Measurements from ENCODE around the gene DAG1. TPM values are rescaled to one million over a fixed set of nuclear protein-coding genes. Genes with fewer than 3 reads are reported as not detected.

DAG1 gene
- total RNA-seq, 2 donors from 2014 or later: 86.7 to 213 TPM

DNA sequence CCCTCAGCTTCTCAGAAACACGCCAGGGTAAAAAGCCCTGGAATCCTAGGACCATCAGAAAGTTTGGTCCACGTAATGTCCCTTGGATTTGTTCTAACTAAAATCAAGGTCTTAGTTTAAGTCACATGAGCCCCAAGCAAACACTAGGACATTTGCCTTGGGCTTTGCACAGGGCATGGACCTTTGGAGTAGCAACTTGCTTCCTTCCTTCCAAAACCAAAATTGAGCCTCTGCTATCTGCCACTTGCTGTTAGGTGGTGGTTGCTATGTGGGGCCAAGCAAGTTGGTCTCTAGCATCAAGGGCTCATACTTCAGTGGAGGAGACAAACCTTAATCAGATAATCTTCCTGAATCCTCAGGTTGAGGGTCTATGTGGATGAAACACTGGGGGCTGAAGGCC lies 4.0 kb upstream of the DAG1 start:
- 100% methylated on average over 2 of the region's 2 CpGs for WGBS
- no peaks in the 10 kb centered on the region for H3K27me3 ChIP-seq (replicated peaks; ENCODE audit: insufficient read depth)
- H3K4me1 ChIP-seq (replicated peaks): peaks cover 8% of the 10 kb centered on the region
- TF ChIP-seq, protein P1, sequence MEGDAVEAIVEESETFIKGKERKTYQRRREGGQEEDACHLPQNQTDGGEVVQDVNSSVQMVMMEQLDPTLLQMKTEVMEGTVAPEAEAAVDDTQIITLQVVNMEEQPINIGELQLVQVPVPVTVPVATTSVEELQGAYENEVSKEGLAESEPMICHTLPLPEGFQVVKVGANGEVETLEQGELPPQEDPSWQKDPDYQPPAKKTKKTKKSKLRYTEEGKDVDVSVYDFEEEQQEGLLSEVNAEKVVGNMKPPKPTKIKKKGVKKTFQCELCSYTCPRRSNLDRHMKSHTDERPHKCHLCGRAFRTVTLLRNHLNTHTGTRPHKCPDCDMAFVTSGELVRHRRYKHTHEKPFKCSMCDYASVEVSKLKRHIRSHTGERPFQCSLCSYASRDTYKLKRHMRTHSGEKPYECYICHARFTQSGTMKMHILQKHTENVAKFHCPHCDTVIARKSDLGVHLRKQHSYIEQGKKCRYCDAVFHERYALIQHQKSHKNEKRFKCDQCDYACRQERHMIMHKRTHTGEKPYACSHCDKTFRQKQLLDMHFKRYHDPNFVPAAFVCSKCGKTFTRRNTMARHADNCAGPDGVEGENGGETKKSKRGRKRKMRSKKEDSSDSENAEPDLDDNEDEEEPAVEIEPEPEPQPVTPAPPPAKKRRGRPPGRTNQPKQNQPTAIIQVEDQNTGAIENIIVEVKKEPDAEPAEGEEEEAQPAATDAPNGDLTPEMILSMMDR (IDR thresholded peaks at IDR 0.05): no peak
- TF ChIP-seq POLR2A (IDR thresholded peaks at IDR 0.05): no peak
- TF ChIP-seq POLR2AphosphoS5 (IDR thresholded peaks at IDR 0.05): no peak
- no peak overlapping the region for H3K27ac ChIP-seq
- no peaks in the 10 kb centered on the region for H3K9me3 ChIP-seq
- intact Hi-C loops (cut with DNase I): loop anchor here (5.0 kb wide), 1 partner anchor 54 kb away; the partner anchor contains the start of genes RHOA and TCTA
- DNase-seq (ENCODE audit: low spot score): no peak
- no peak overlapping the region for H3K4me3 ChIP-seq
- no peaks in the 10 kb centered on the region for H3K36me3 ChIP-seq

DNA sequence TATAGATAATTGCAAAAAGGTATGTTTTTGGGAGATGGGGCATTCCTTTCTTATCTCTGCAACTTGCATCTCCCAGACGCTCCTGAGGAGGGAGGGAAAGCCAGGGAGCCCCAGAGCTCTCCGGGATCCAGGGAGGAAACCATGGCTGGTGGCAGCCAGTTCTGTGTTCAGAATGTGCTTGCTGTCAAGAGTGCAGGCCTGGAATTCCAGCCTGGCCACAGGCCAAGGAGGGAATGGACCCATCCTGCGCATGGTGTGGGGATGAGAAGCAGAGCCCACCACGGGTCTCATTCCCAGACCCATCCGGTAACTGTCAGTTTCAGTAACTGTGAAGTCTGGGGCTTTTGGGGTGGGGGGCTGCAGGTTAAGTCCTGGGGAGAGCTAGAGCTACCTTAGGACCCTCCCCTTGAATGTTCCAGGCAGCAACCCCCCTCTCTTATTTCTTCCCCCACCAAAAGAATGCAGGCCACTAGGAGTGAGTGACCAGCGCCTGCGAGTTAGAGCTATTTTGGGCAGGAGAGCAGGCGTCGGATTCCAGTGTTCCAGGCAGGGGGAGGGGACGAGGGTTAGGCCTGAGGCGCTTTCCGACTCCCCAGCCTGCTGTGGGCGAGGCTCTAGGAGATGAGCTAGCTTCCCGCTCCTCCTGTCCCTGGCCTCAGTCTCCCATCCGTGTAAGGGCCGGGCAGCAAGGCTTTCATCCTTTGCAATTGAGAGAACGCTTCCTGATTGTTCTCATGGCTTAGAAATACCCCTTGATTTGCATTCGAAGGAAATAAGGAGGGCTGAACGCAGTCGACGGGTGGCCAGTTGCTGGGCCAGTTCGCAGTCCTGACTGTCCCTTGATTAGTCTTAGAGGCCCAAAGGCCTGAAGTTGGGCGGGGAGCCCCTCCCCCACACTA lies 781 bp upstream of the DAG1 start:
- peak; percentile 57 for DNase-seq (ENCODE audit: low spot score)
- WGBS: 7% methylated on average over 22 of the region's 23 CpGs

DNA sequence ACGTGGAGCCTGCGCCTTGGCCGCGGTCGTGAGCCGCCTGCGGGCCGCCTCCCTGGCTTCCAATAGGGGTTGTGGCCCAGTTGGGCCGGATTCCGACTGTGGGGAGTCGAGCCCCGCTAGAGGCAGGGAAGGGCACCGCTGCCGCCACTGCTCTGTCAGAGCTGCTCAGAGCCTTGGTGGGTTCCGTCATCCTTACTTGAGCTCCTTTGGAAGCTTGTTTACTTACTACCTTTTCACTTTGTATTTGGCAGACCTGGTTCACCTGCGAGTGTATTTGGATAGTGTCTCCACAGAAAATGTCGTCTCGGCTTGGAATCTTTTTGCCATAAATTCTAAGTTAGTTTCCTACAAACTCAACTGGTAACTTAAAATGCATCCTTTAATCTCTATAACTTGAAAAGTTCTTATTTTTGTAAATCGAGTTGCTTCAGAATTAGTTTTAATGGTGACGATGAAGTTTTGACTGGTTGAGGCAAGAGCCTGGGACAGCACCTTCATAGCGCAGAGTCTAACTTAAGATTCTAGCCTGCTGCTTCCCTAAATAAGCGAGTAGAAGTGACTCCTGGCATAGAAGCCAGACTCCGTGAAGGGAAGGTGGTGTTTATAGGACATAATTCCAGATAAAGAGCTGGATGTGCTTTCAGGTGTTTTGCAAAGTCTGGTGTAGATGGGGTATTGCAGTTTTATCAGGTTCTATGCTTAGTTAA lies 800 bp downstream of the DAG1 start:
- Histone ChIP-seq H3K4me1 (replicated peaks) (peaks cover 18% of the 10 kb centered on the region), H3K27me3 (replicated peaks; ENCODE audit: insufficient read depth) (no peaks in the 10 kb centered on the region), H3K27ac (peak overlapping the region; percentile 95 to 98), H3K4me3 (peak overlapping the region; percentile 78 to 82), H3K36me3 (no peaks in the 10 kb centered on the region), H3K9me3 (no peaks in the 10 kb centered on the region)
- intact Hi-C loops (cut with DNase I): loop anchor here (2.0 kb wide), 1 partner anchor 68 kb away; no protein-coding TSS in a partner anchor
- WGBS: 1% methylated on average over 23 of the region's 23 CpGs
- DNase-seq (ENCODE audit: low spot score): no peak
- TF ChIP-seq, protein P1 (IDR thresholded peaks at IDR 0.05): peak in 1 of 4 experiments; percentile 24
- TF ChIP-seq POLR2A (IDR thresholded peaks at IDR 0.05): no peak

More for the DNA sequence above, 781 bp upstream of the DAG1 start:
- TF ChIP-seq POLR2A (IDR thresholded peaks at IDR 0.05): no peak
- TF ChIP-seq, protein P1 (IDR thresholded peaks at IDR 0.05): no peak
- no peak for TF ChIP-seq POLR2AphosphoS5 (IDR thresholded peaks at IDR 0.05)
- Histone ChIP-seq H3K9me3 (no peaks in the 10 kb centered on the region), H3K4me3 (peak overlapping the region; percentile 78 to 82), H3K36me3 (no peaks in the 10 kb centered on the region), H3K27ac (peak overlapping the region; percentile 95 to 98), H3K4me1 (replicated peaks) (peaks cover 18% of the 10 kb centered on the region), H3K27me3 (replicated peaks; ENCODE audit: insufficient read depth) (no peaks in the 10 kb centered on the region)
- intact Hi-C loops (cut with DNase I): loop anchor here (5.0 kb wide), 1 partner anchor 57 kb away; the partner anchor contains the start of genes RHOA and TCTA

DNA sequence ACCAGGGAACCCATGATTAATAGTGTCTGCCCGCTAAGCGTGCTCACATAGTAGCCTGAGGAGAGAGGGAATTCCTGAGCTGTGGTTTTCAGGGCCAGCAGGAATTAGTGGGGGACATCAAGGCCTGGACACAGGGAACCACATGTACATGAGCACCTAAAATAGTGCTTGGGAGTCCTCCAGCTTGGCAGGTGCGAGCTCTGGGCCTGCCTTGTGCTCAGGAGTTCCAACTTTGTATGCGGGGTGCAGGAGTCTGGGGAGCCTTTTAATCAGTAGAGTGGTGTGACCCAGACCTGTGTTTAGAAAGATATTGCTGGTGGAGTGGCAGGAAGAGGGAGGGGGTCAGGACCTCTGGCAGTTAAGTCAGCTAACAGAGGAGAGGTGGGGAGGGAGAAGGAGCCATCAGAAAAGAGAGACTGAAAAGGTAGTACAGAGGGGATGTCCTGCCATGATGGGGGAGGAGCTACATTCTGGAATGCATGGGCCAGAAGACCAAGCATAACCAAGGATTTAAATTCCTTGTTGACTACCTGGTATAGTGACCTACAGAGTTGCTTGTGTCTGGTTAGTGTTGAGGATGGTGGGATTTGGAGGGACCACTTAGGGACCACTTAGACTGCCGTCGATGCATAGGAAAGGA lies 1.9 kb downstream of the DAG1 start:
- H3K4me1 ChIP-seq (replicated peaks): peaks cover 18% of the 10 kb centered on the region

More for the DNA sequence above, 1.9 kb downstream of the DAG1 start:
- Histone ChIP-seq H3K27ac (peak overlapping the region; percentile 95 to 98), H3K27me3 (replicated peaks; ENCODE audit: insufficient read depth) (no peaks in the 10 kb centered on the region), H3K4me3 (peak overlapping the region in 1 of 2 donors; percentile 4), H3K36me3 (no peaks in the 10 kb centered on the region), H3K9me3 (no peaks in the 10 kb centered on the region)
- no peak for DNase-seq (ENCODE audit: low spot score)
- intact Hi-C loops (cut with DNase I): loop anchor here (2.0 kb wide), 1 partner anchor 67 kb away; no protein-coding TSS in a partner anchor
- 65% methylated on average over 6 of the region's 6 CpGs for WGBS
- TF ChIP-seq, protein P1 (IDR thresholded peaks at IDR 0.05): no peak
- TF ChIP-seq POLR2AphosphoS5 (IDR thresholded peaks at IDR 0.05): no peak
- TF ChIP-seq POLR2A (IDR thresholded peaks at IDR 0.05): no peak
